Endodermal cell (in vitro differentiated cells): ENCODE measurements around the gene SZT2. TPM values are rescaled to one million over a fixed set of nuclear protein-coding genes. Genes with fewer than 3 reads are reported as not detected.

ENCODE experiments used
- DNase-seq: peaks from one replicate; pipeline ENCODE4 v3.0.0-alpha.2; 2017
- H3K27ac ChIP-seq: 2 replicates; pipeline ENCODE4 v1.5.1; 2013; ENCODE audit warnings: mild to moderate bottlenecking, low read depth, low read length, moderate library complexity
- H3K27me3 ChIP-seq: 2 replicates; pipeline ENCODE4 v1.6.1; 2013; ENCODE audit warnings: mild to moderate bottlenecking, low read length, moderate library complexity; ENCODE audit not compliant: insufficient read depth, control insufficient read depth, poor library complexity, severe bottlenecking
- H3K36me3 ChIP-seq: 2 replicates; pipeline ENCODE4 v1.7.0; 2013; ENCODE audit warnings: mild to moderate bottlenecking, low read length, moderate library complexity; ENCODE audit not compliant: control insufficient read depth, insufficient read depth
- H3K4me1 ChIP-seq: one replicate; pipeline ENCODE4 v1.7.0; 2013; ENCODE audit warnings: low read length; ENCODE audit not compliant: control insufficient read depth, insufficient read depth
- H3K4me3 ChIP-seq: 2 replicates; pipeline ENCODE4 v1.5.1; 2013; ENCODE audit warnings: mild to moderate bottlenecking, low read length, moderate library complexity
- H3K9ac ChIP-seq: 2 replicates; pipeline ENCODE4 v1.6.1; 2013; ENCODE audit warnings: mild to moderate bottlenecking, low read length, moderate library complexity; ENCODE audit not compliant: poor library complexity, severe bottlenecking; ENCODE audit errors: extremely low read depth
- H3K9me3 ChIP-seq: 2 replicates; pipeline ENCODE4 v1.6.1; 2013; ENCODE audit warnings: mild to moderate bottlenecking, low read length, moderate library complexity; ENCODE audit not compliant: control insufficient read depth
- H3K27ac Mint-ChIP-seq: 2 replicates; pipeline ENCODE4 v1.8.0; 2020; ENCODE audit warnings: mixed read lengths
- H3K27me3 Mint-ChIP-seq: 2 replicates; pipeline ENCODE4 v1.8.0; 2021; ENCODE audit warnings: mild to moderate bottlenecking, mixed read lengths; ENCODE audit not compliant: insufficient read depth
- H3K36me3 Mint-ChIP-seq: 2 replicates; pipeline ENCODE4 v1.8.0; 2020; ENCODE audit warnings: low read depth, mixed read lengths
- H3K4me1 Mint-ChIP-seq: 2 replicates; pipeline ENCODE4 v1.8.0; 2020; ENCODE audit warnings: mixed read lengths
- H3K4me3 Mint-ChIP-seq: 2 replicates; pipeline ENCODE4 v1.8.0; 2020; ENCODE audit warnings: mild to moderate bottlenecking, moderate library complexity, mixed read lengths
- H3K9me3 Mint-ChIP-seq: 2 replicates; pipeline ENCODE4 v1.8.0; 2020; ENCODE audit warnings: mild to moderate bottlenecking, mixed read lengths
- WGBS, 2 experiments: methylation state at CpG; one replicate each; pipeline versions ENCODE4 v1.1.5 to v1.1.7; 2013; ENCODE audit warnings: missing lambda C conversion rate in 2 of 2, mixed read lengths in 1 of 2; ENCODE audit not compliant: insufficient coverage in 1 of 2, insufficient read length in 1 of 2; 5-methylcytosine and 5-hydroxymethylcytosine counted together
- total RNA-seq, 2 donors: library from RNA; stranded (reverse); fragmentation: NEBNext Ultra II Directional in 1 of 2; extraction: Animal tissue kit (Norgen Biotek cat#: 25700) in 1 of 2; gene quantifications; 2 replicates in 1 of 2; 3 replicates in 1 of 2; pipeline ENCODE4 v1.2.1, GENCODE V29; 2021
- TF ChIP-seq, protein P1 (sequence below): fragments of 200-600 bp; sonication (generic); conservative IDR thresholded peaks from 2 replicates; pipeline ENCODE4 v1.5.0; 2021; ENCODE audit warnings: antibody characterized with exemption, mild to moderate bottlenecking

The SZT2 gene
- total RNA-seq, 2 donors from 2014 or later = 55.6 to 59.7 TPM

DNA sequence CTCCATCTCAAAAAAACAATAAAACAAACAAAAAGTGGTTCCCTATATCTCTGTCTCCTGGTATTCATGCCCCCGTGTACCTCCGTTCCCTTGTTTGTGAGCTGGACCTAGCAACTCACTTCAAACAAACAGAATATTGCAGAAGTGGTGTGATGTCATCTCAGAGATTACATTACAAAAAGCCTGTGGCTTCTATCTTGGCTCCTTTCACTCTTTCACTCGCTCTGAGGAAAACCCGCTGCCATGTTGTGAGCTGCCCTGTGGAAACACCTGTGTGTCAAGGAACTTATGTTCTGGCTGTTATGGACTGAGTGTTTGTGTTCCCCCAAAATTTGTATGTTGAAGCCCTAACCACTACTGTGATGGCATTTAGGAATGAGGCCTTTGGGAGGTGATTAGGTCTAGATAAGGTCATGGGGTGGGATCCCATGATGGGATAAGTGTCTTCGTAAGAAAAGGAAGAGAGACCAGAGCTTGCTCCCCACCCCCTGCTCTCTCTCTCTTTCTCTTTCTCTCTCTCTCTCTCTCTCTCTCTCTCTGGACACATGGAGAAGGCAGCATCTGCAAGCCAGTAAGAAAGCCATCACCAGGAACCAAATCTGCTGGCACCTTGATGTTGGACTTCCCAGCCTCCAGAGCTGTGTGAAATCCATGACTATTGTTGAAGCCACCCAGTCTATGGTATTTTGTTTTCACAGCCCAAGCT lies 71.4 kb downstream of the SZT2 start:
- no peak for DNase-seq
- no peaks in the 10 kb centered on the region for H3K36me3 ChIP-seq
- Mint-ChIP-seq H3K4me3 (no peak overlapping the region), H3K36me3 (no peaks in the 10 kb centered on the region), H3K9me3 (peaks cover 10% of the 10 kb centered on the region), H3K4me1 (peaks cover 10% of the 10 kb centered on the region), H3K27ac (no peak overlapping the region), H3K27me3 (peaks cover 33% of the 10 kb centered on the region)
- no peak overlapping the region for H3K4me3 ChIP-seq
- H3K9me3 ChIP-seq = peaks cover 10% of the 10 kb centered on the region
- TF ChIP-seq, protein P1, sequence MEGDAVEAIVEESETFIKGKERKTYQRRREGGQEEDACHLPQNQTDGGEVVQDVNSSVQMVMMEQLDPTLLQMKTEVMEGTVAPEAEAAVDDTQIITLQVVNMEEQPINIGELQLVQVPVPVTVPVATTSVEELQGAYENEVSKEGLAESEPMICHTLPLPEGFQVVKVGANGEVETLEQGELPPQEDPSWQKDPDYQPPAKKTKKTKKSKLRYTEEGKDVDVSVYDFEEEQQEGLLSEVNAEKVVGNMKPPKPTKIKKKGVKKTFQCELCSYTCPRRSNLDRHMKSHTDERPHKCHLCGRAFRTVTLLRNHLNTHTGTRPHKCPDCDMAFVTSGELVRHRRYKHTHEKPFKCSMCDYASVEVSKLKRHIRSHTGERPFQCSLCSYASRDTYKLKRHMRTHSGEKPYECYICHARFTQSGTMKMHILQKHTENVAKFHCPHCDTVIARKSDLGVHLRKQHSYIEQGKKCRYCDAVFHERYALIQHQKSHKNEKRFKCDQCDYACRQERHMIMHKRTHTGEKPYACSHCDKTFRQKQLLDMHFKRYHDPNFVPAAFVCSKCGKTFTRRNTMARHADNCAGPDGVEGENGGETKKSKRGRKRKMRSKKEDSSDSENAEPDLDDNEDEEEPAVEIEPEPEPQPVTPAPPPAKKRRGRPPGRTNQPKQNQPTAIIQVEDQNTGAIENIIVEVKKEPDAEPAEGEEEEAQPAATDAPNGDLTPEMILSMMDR = no peak
- no peak overlapping the region for H3K27ac ChIP-seq
- no peak overlapping the region for H3K9ac ChIP-seq
- 91 to 100% methylated on average over 3 to 4 of the region's 5 CpGs for WGBS, 2 experiments
- no peaks in the 10 kb centered on the region for H3K27me3 ChIP-seq
- peaks cover 6% of the 10 kb centered on the region for H3K4me1 ChIP-seq

GRCh38 chr1:43463479-43463878 lies 73.8 kb downstream of the SZT2 start:
- Mint-ChIP-seq H3K4me1 (peaks cover 23% of the 10 kb centered on the region), H3K27me3 (peaks cover 16% of the 10 kb centered on the region), H3K27ac (no peak overlapping the region), H3K4me3 (no peak overlapping the region), H3K9me3 (peaks cover 10% of the 10 kb centered on the region), H3K36me3 (no peaks in the 10 kb centered on the region)
- Histone ChIP-seq H3K9me3 (peaks cover 10% of the 10 kb centered on the region), H3K27me3 (no peaks in the 10 kb centered on the region), H3K4me3 (no peak overlapping the region), H3K36me3 (no peaks in the 10 kb centered on the region), H3K4me1 (peaks cover 14% of the 10 kb centered on the region), H3K9ac (no peak overlapping the region), H3K27ac (no peak overlapping the region)
- WGBS, 2 experiments = 90% methylated on average over 2 of the region's 2 CpGs; no CpG with 5 or more reads in 1 of the 2 experiments
- no peak for DNase-seq
- TF ChIP-seq, protein P1 = no peak

GRCh38 chr1:43464681-43465504 lies 75.2 kb downstream of the SZT2 start:
- Histone ChIP-seq H3K4me1 (peaks cover 14% of the 10 kb centered on the region), H3K27me3 (no peaks in the 10 kb centered on the region), H3K4me3 (peak overlapping the region; percentile 42), H3K36me3 (no peaks in the 10 kb centered on the region), H3K9me3 (peaks cover 10% of the 10 kb centered on the region), H3K27ac (no peak overlapping the region), H3K9ac (no peak overlapping the region)
- H3K4me3 Mint-ChIP-seq = peak overlapping the region; percentile 7
- peaks cover 23% of the 10 kb centered on the region for H3K4me1 Mint-ChIP-seq
- TF ChIP-seq, protein P1 = no peak
- H3K36me3 Mint-ChIP-seq = no peaks in the 10 kb centered on the region
- no peak overlapping the region for H3K27ac Mint-ChIP-seq
- no peak for DNase-seq
- peaks cover 4% of the 10 kb centered on the region for H3K27me3 Mint-ChIP-seq
- WGBS, 2 experiments = 80 to 93% methylated on average over 1 to 13 of the region's 13 CpGs
- H3K9me3 Mint-ChIP-seq = peaks cover 10% of the 10 kb centered on the region
